IPS-18c (cell line): ENCODE results near the gene CFB.
A peak's percentile ranks its signal among the peaks of the same experiment; 100 is the strongest.
"Not testable (repeated sequence)": the region's sequence is repeated elsewhere in the genome, so short reads cannot be mapped to it uniquely, and the experiment has no call there.

Experiments
- H3K4me3 ChIP-seq: 2 replicates; pipeline ENCODE4 v1.7.0; 2013; ENCODE audit warnings: low read depth, mild to moderate bottlenecking, low read length, moderate library complexity; ENCODE audit not compliant: insufficient read depth
- H3K9me3 ChIP-seq: one replicate; pipeline ENCODE4 v1.6.1; 2013; ENCODE audit warnings: mild to moderate bottlenecking, low read length, moderate library complexity; ENCODE audit not compliant: control insufficient read depth, insufficient read depth

CFB gene

GRCh38 chr6:31963921-31964320 is 18.0 kb downstream of the CFB start:
- no peak overlapping the region for H3K4me3 ChIP-seq
- H3K9me3 ChIP-seq, result no peaks in the 10 kb centered on the region

- H3K4me3 ChIP-seq, result no peak overlapping the region
- no peaks in the 10 kb centered on the region for H3K9me3 ChIP-seq
Observed at GRCh38 chr6:31965700-31966099, 19.8 kb downstream of the CFB start.

- H3K4me3 ChIP-seq, result no peak overlapping the region
- no peaks in the 10 kb centered on the region for H3K9me3 ChIP-seq
Observed at GRCh38 chr6:31966506-31966905, 20.6 kb downstream of the CFB start.

DNA sequence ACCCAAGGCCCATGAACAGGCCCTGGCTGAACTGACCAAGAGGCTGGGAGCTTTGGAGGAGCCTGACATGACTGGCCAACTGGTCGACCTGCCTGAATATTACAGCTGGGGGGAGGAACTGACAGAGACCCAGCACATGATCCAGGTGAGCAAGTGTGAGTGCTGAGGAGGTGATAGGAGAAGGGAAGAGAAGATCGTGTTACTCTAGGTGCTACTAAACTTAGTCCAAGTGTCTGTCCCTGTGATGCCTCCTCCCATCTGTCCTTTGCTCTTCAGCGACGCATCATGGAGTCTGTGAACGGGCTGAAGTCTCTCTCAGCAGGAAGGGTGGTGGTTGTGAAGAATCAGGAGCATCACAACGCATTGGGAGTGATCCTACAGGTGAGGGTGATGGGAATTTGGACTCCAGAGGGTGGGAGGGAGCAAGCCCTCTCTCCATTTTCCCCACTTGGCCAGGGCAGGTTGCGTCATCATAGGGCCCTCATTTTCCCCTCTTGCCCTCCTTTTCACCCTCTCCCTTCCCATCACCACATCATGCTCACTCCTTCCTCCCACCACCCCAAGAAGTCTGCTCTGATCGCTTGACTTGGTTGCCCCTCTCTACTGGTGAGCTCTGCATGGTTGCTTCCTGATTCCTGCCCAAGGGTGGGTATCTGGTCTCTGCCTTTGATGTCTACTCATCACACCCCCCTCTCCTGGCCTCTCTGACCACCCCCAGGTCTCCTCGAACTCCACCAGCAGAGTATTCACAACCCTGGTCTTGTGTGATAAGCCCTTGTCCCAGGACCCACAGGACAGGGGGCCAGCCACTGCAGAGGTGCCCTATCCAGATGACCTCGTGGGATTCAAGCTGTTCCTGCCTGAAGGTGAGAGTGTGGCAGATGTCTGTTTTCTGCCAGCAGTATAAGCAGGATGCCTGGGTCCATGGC is 21.4 kb downstream of the CFB start:
- Histone ChIP-seq H3K4me3 (no peak overlapping the region), H3K9me3 (no peaks in the 10 kb centered on the region)

DNA sequence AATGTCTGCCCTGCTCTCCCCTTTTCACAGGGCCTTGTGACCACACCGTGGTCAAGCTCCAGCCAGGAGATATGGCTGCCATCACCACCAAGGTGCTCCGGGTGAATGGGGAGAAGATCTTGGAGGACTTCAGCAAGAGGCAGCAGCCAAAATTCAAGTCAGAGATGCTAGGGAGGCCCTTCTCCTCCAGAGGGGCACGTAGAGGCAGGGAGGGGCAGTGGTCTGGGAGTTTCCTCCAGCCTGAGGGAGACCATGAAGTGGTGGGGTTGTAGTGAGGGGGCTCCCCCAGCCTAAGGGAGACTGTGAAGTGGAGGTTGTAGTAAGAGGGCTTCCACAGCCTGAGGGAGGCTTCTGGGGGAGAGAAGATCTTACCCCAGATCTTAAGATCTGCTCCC is 22.0 kb downstream of the CFB start:
- Histone ChIP-seq H3K9me3 (no peaks in the 10 kb centered on the region), H3K4me3 (no peak overlapping the region)

GRCh38 chr6:31968326-31968725 is 22.4 kb downstream of the CFB start:
- Histone ChIP-seq H3K4me3 (no peak overlapping the region), H3K9me3 (no peaks in the 10 kb centered on the region)

GRCh38 chr6:31968791-31969711 is 23.2 kb downstream of the CFB start:
- no peak overlapping the region for H3K4me3 ChIP-seq

DNA sequence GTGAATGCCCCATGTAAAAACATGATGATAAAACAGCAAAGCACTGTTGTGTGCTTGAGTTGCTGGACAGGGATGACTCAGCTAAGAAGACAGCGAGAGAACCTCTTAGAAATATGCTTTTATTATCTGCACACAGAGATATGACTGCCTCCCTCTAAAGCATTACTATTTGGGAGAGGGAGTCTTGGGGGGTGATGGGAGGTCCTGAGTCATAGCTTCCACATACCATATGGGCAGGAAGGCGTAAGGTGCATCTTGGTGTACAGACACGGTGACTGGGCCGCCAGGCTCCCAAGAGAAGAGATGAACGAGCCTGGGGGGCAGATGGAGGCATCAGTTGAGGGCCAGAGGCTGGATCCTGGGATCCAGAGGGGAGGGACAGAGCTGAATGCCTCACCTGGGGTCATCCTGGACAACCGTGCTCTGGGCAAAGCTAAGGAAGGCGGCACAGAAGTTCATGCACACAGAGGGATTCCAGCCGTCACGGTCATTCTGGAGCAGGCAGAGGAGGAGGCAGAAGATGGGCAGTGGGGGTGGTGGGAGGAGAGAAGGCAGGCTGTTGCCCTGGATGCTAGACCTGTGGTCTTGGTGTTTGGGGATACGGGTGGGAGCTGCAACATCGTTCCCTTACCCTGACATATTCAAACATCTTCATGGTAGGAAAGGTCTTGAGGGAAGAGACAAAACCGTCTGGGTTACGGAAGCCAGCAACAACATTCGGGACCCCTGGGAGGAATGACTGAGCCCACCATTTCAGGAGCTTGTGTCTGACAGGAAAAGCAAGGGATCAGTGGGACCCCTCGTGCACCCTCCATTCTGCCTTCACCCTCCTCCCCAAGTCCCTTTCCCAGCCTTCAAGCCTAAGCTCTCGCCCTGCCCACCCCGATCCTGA is 24.1 kb downstream of the CFB start:
- H3K9me3 ChIP-seq, result no peaks in the 10 kb centered on the region
- no peak overlapping the region for H3K4me3 ChIP-seq

More at GRCh38 chr6:31968791-31969711, 23.2 kb downstream of the CFB start:
- H3K9me3 ChIP-seq, result no peaks in the 10 kb centered on the region

GRCh38 chr6:31970604-31971271 is 24.8 kb downstream of the CFB start:
- no peaks in the 10 kb centered on the region for H3K9me3 ChIP-seq
- H3K4me3 ChIP-seq, result peak overlapping the region; percentile 92; the same call in 1 of the 2 replicates

GRCh38 chr6:31971279-31971992 is 25.5 kb downstream of the CFB start:
- H3K4me3 ChIP-seq, result peak overlapping the region; percentile 92
- H3K9me3 ChIP-seq, result no peaks in the 10 kb centered on the region

GRCh38 chr6:31971993-31972708 is 26.3 kb downstream of the CFB start, which contains the start of gene DXO:
Gene DXO (minus strand): TSS chr6:31972138. CDS start chr6:31971675, 463 bp downstream.
- H3K4me3 ChIP-seq, result peak within 1 kb of the TSS; percentile 92
- H3K9me3 ChIP-seq, result no peaks in the 10 kb centered on the region

DNA sequence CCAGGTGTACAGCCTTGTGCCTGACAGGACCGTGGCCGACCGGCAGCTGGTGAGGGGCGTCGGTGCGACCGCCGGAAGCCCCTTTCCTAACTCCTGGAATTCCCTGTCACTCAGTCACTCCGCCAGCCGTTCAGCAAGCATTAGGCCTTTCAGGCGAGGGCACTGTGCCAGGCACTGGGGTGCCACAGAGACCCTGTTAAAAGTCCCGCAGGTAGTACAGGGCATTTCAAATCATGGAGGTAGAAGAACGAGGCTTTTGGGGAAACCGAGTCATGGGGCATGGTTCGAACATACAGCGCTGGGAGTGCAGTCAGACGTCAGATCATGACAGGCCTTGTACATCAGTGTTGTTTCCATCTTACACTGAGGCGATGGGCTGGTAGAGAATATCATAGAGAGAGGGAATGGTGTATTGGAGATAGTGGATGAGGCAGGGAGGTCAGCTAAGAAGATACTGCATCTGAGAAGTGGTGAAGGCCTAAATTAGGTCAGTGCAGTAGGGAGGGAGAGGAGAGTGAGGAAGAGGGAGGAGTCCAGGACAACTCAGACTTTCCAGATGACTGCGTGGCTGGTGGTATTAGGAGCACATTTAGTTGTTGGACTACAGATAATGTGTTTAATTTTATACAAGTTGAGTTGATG is 26.9 kb downstream of the CFB start:
- H3K9me3 ChIP-seq, result no peaks in the 10 kb centered on the region
- H3K4me3 ChIP-seq, result peak overlapping the region; percentile 92

GRCh38 chr6:31976065-31976464 is 30.2 kb downstream of the CFB start:
- not testable (repeated sequence) for H3K4me3 ChIP-seq, H3K9me3 ChIP-seq

- H3K9me3 ChIP-seq, result no peaks in the 10 kb centered on the region
Observed at GRCh38 chr6:31977816-31978431, 32.0 kb downstream of the CFB start.

More at GRCh38 chr6:31977816-31978431, 32.0 kb downstream of the CFB start:
- H3K4me3 ChIP-seq, result no peak overlapping the region
